ENCODE measurements around the gene INSYN2B.

DNA sequence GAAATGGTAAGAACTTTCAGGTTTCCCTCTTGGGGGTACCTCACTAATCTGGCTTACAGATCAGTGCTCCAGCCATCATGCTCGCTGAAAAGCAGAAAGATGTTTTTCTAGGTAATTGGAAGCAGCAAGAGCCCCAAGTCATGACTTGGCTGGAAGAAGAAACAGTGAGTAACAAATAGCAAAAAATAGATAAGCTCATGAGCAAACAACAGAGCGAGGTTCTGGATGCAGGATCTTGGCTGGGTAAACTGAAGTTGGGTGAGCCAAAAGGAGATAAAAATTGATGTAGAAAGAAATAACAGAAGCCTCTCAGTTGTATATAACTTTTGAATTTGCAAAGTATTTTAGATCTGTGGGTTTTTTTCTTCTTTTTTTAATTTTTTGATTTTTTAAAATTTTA, 110.1 kb downstream of the INSYN2B start:
- TF ChIP-seq, protein P1, sequence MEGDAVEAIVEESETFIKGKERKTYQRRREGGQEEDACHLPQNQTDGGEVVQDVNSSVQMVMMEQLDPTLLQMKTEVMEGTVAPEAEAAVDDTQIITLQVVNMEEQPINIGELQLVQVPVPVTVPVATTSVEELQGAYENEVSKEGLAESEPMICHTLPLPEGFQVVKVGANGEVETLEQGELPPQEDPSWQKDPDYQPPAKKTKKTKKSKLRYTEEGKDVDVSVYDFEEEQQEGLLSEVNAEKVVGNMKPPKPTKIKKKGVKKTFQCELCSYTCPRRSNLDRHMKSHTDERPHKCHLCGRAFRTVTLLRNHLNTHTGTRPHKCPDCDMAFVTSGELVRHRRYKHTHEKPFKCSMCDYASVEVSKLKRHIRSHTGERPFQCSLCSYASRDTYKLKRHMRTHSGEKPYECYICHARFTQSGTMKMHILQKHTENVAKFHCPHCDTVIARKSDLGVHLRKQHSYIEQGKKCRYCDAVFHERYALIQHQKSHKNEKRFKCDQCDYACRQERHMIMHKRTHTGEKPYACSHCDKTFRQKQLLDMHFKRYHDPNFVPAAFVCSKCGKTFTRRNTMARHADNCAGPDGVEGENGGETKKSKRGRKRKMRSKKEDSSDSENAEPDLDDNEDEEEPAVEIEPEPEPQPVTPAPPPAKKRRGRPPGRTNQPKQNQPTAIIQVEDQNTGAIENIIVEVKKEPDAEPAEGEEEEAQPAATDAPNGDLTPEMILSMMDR (IDR thresholded peaks at IDR 0.05), result no peak
- TF ChIP-seq POLR2A (IDR thresholded peaks at IDR 0.05) (no peak), POLR2AphosphoS5 (IDR thresholded peaks at IDR 0.05; ENCODE audit: insufficient read depth in 1 of 2, low read depth in 1 of 2) (no peak)
